Measurements from ENCODE around the gene ZP1.

The ZP1 gene

GRCh38 chr11:60862171-60862570 is 5.2 kb upstream of the ZP1 start:
- DNase-seq, result peak in 1 of 2 donors; percentile 49
- no peaks in the 10 kb centered on the region for H3K36me3 ChIP-seq
- H3K9me3 ChIP-seq, result no peaks in the 10 kb centered on the region
- no peaks in the 10 kb centered on the region for H3K27me3 ChIP-seq
- TF ChIP-seq CTCF (IDR thresholded peaks at IDR 0.05), result no peak
- H3K4me1 ChIP-seq, result no peaks in the 10 kb centered on the region
- no peak overlapping the region for H3K4me3 ChIP-seq
- no peak overlapping the region for H3K27ac ChIP-seq
- intact Hi-C loops (cut with DNase I; ENCODE audit: low total_unique reads), result no loop called here

GRCh38 chr11:60863550-60864521 is 3.5 kb upstream of the ZP1 start:
- Histone ChIP-seq H3K27ac (no peak overlapping the region), H3K4me3 (no peak overlapping the region), H3K9me3 (no peaks in the 10 kb centered on the region), H3K4me1 (no peaks in the 10 kb centered on the region), H3K36me3 (no peaks in the 10 kb centered on the region), H3K27me3 (peaks cover 0 to 2% of the 10 kb centered on the region in 2 donors)
- no peak for TF ChIP-seq CTCF (IDR thresholded peaks at IDR 0.05)
- intact Hi-C loops (cut with DNase I; ENCODE audit: low total_unique reads), result no loop called here
- peak in 1 of 2 donors; percentile 31 for DNase-seq

GRCh38 chr11:60864856-60865513 is 2.4 kb upstream of the ZP1 start:
- intact Hi-C loops (cut with DNase I; ENCODE audit: low total_unique reads), result no loop called here
- TF ChIP-seq CTCF (IDR thresholded peaks at IDR 0.05), result no peak
- DNase-seq, result peak in 1 of 2 donors; percentile 28
- peaks cover 0 to 7% of the 10 kb centered on the region in 2 donors for H3K27me3 ChIP-seq
- no peaks in the 10 kb centered on the region for H3K36me3 ChIP-seq
- no peak overlapping the region for H3K27ac ChIP-seq
- no peaks in the 10 kb centered on the region for H3K9me3 ChIP-seq
- H3K4me1 ChIP-seq, result no peaks in the 10 kb centered on the region
- no peak overlapping the region for H3K4me3 ChIP-seq

GRCh38 chr11:60867871-60868681 is 734 bp downstream of the ZP1 start:
- no peaks in the 10 kb centered on the region for H3K9me3 ChIP-seq
- H3K27me3 ChIP-seq, result peaks cover 0 to 12% of the 10 kb centered on the region in 2 donors
- no peak overlapping the region for H3K4me3 ChIP-seq
- DNase-seq, result peak in 1 of 2 donors; percentile 33
- no peak for TF ChIP-seq CTCF (IDR thresholded peaks at IDR 0.05)
- intact Hi-C loops (cut with DNase I; ENCODE audit: low total_unique reads), result no loop called here
- H3K36me3 ChIP-seq, result no peaks in the 10 kb centered on the region
- no peaks in the 10 kb centered on the region for H3K4me1 ChIP-seq
- no peak overlapping the region for H3K27ac ChIP-seq

- TF ChIP-seq CTCF (IDR thresholded peaks at IDR 0.05), result no peak
- Histone ChIP-seq H3K36me3 (no peaks in the 10 kb centered on the region), H3K9me3 (no peaks in the 10 kb centered on the region), H3K4me1 (no peaks in the 10 kb centered on the region), H3K4me3 (no peak overlapping the region), H3K27ac (no peak overlapping the region), H3K27me3 (peaks cover 0 to 15% of the 10 kb centered on the region in 2 donors)
- intact Hi-C loops (cut with DNase I; ENCODE audit: low total_unique reads), result no loop called here
- peak in 1 of 2 donors; percentile 48 for DNase-seq
Observed at GRCh38 chr11:60868682-60869450, 1.5 kb downstream of the ZP1 start.

Data from tibial artery (tissue), 4 donors.